ENCODE results near the gene PRAF2. TPM values are rescaled to one million over a fixed set of nuclear protein-coding genes. Genes with fewer than 3 reads are reported as not detected.

Gene PRAF2
- polyA plus RNA-seq (2012; ENCODE audit: missing spikeins) = 3.5 TPM

- DNase-seq (ENCODE audit: insufficient read length) (peak; percentile 87), FAIRE-seq (peak; percentile 96)
- TF ChIP-seq TAF1 (IDR thresholded peaks at IDR 0.05; ENCODE audit: borderline replicate concordance, low read depth, low read length) (no peak), POLR2A (IDR thresholded peaks at IDR 0.05; ENCODE audit: low read depth, low read length) (peak; percentile 23; the same call in 1 of the 2 replicates)
Observed at GRCh38 chrX:49073601-49074575, at the start of gene PRAF2. TSS of gene PRAF2 (minus strand) at chrX:49074002. CDS start at chrX:49073987, 15 bp downstream.

- DNase-seq (ENCODE audit: insufficient read length) (no peak), FAIRE-seq (no peak)
- TF ChIP-seq TAF1 (IDR thresholded peaks at IDR 0.05; ENCODE audit: borderline replicate concordance, low read depth, low read length) (no peak), POLR2AphosphoS5 (IDR thresholded peaks at IDR 0.05; ENCODE audit: low read depth, low read length) (no peak), POLR2A (IDR thresholded peaks at IDR 0.05; ENCODE audit: low read depth, low read length) (no peak)
Observed at GRCh38 chrX:49122499-49122898, 48.7 kb upstream of the PRAF2 start.

- no peak for DNase-seq (ENCODE audit: insufficient read length)
- TF ChIP-seq POLR2AphosphoS5 (IDR thresholded peaks at IDR 0.05; ENCODE audit: low read depth, low read length) = no peak
- TF ChIP-seq TAF1 (IDR thresholded peaks at IDR 0.05; ENCODE audit: borderline replicate concordance, low read depth, low read length) = no peak
- TF ChIP-seq POLR2A (IDR thresholded peaks at IDR 0.05; ENCODE audit: low read depth, low read length) = no peak
- no peak for FAIRE-seq
Observed at GRCh38 chrX:49120091-49120490, 46.3 kb upstream of the PRAF2 start.

GRCh38 chrX:49117581-49117980 is 43.8 kb upstream of the PRAF2 start:
- FAIRE-seq = no peak
- no peak for DNase-seq (ENCODE audit: insufficient read length)
- no peak for TF ChIP-seq TAF1 (IDR thresholded peaks at IDR 0.05; ENCODE audit: borderline replicate concordance, low read depth, low read length)
- TF ChIP-seq POLR2AphosphoS5 (IDR thresholded peaks at IDR 0.05; ENCODE audit: low read depth, low read length) = no peak
- TF ChIP-seq POLR2A (IDR thresholded peaks at IDR 0.05; ENCODE audit: low read depth, low read length) = no peak

GRCh38 chrX:49116716-49117115 is 42.9 kb upstream of the PRAF2 start:
- DNase-seq (ENCODE audit: insufficient read length) = no peak
- no peak for TF ChIP-seq POLR2A (IDR thresholded peaks at IDR 0.05; ENCODE audit: low read depth, low read length)
- FAIRE-seq = no peak

GRCh38 chrX:49116076-49116475 is 42.3 kb upstream of the PRAF2 start:
- TF ChIP-seq POLR2AphosphoS5 (IDR thresholded peaks at IDR 0.05; ENCODE audit: low read depth, low read length) (no peak), TAF1 (IDR thresholded peaks at IDR 0.05; ENCODE audit: borderline replicate concordance, low read depth, low read length) (no peak), POLR2A (IDR thresholded peaks at IDR 0.05; ENCODE audit: low read depth, low read length) (no peak)
- no peak for FAIRE-seq
- DNase-seq (ENCODE audit: insufficient read length) = no peak

- TF ChIP-seq TAF1 (IDR thresholded peaks at IDR 0.05; ENCODE audit: borderline replicate concordance, low read depth, low read length) = no peak
- no peak for TF ChIP-seq POLR2A (IDR thresholded peaks at IDR 0.05; ENCODE audit: low read depth, low read length)
- no peak for TF ChIP-seq POLR2AphosphoS5 (IDR thresholded peaks at IDR 0.05; ENCODE audit: low read depth, low read length)
- FAIRE-seq (no peak), DNase-seq (ENCODE audit: insufficient read length) (no peak)
Observed at GRCh38 chrX:49111791-49112190, 38.0 kb upstream of the PRAF2 start.

- DNase-seq (ENCODE audit: insufficient read length) (no peak), FAIRE-seq (no peak)
- no peak for TF ChIP-seq POLR2AphosphoS5 (IDR thresholded peaks at IDR 0.05; ENCODE audit: low read depth, low read length)
- no peak for TF ChIP-seq POLR2A (IDR thresholded peaks at IDR 0.05; ENCODE audit: low read depth, low read length)
- TF ChIP-seq TAF1 (IDR thresholded peaks at IDR 0.05; ENCODE audit: borderline replicate concordance, low read depth, low read length) = no peak
Observed at GRCh38 chrX:49110417-49110816, 36.6 kb upstream of the PRAF2 start.

- no peak for TF ChIP-seq TAF1 (IDR thresholded peaks at IDR 0.05; ENCODE audit: borderline replicate concordance, low read depth, low read length)
- no peak for TF ChIP-seq POLR2A (IDR thresholded peaks at IDR 0.05; ENCODE audit: low read depth, low read length)
- TF ChIP-seq POLR2AphosphoS5 (IDR thresholded peaks at IDR 0.05; ENCODE audit: low read depth, low read length) = no peak
- no peak for DNase-seq (ENCODE audit: insufficient read length)
- FAIRE-seq = no peak
Observed at GRCh38 chrX:49108641-49109040, 34.8 kb upstream of the PRAF2 start.

- no peak for FAIRE-seq
- no peak for DNase-seq (ENCODE audit: insufficient read length)
- no peak for TF ChIP-seq POLR2A (IDR thresholded peaks at IDR 0.05; ENCODE audit: low read depth, low read length)
- no peak for TF ChIP-seq TAF1 (IDR thresholded peaks at IDR 0.05; ENCODE audit: borderline replicate concordance, low read depth, low read length)
- no peak for TF ChIP-seq POLR2AphosphoS5 (IDR thresholded peaks at IDR 0.05; ENCODE audit: low read depth, low read length)
Observed at GRCh38 chrX:49106930-49107329, 33.1 kb upstream of the PRAF2 start.

GRCh38 chrX:49106296-49106695 is 32.5 kb upstream of the PRAF2 start:
- FAIRE-seq = no peak
- DNase-seq (ENCODE audit: insufficient read length) = no peak
- TF ChIP-seq TAF1 (IDR thresholded peaks at IDR 0.05; ENCODE audit: borderline replicate concordance, low read depth, low read length) = no peak

GRCh38 chrX:49103637-49104036 is 29.8 kb upstream of the PRAF2 start:
- DNase-seq (ENCODE audit: insufficient read length) (no peak), FAIRE-seq (no peak)
- TF ChIP-seq TAF1 (IDR thresholded peaks at IDR 0.05; ENCODE audit: borderline replicate concordance, low read depth, low read length) = no peak
- no peak for TF ChIP-seq POLR2A (IDR thresholded peaks at IDR 0.05; ENCODE audit: low read depth, low read length)
- TF ChIP-seq POLR2AphosphoS5 (IDR thresholded peaks at IDR 0.05; ENCODE audit: low read depth, low read length) = no peak
